GM18507 (cell line): ENCODE measurements around the gene ICOS.
A peak's percentile ranks its signal among the peaks of the same experiment; 100 is the strongest.
"Not testable (repeated sequence)": the region's sequence is repeated elsewhere in the genome, so short reads cannot be mapped to it uniquely, and the experiment has no call there.

Experiments used
- DNase-seq: peaks from one replicate; pipeline ENCODE4 v3.0.0; 2011; ENCODE audit warnings: low read depth; ENCODE audit not compliant: insufficient read length; ENCODE audit errors: extremely low spot score
- FAIRE-seq: peaks from 2 replicates; lab custom pipeline; 2011; peaks lifted over from hg19 to GRCh38; lab: Jason Lieb, UNC

Gene ICOS

DNA sequence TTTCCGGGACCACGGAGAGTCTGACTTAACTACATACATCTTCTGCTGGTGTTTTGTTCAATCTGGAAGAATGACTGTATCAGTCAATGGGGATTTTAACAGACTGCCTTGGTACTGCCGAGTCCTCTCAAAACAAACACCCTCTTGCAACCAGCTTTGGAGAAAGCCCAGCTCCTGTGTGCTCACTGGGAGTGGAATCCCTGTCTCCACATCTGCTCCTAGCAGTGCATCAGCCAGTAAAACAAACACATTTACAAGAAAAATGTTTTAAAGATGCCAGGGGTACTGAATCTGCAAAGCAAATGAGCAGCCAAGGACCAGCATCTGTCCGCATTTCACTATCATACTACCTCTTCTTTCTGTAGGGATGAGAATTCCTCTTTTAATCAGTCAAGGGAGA lies 23.1 kb downstream of the ICOS start:
- DNase-seq: no peak
- FAIRE-seq: no peak

DNA sequence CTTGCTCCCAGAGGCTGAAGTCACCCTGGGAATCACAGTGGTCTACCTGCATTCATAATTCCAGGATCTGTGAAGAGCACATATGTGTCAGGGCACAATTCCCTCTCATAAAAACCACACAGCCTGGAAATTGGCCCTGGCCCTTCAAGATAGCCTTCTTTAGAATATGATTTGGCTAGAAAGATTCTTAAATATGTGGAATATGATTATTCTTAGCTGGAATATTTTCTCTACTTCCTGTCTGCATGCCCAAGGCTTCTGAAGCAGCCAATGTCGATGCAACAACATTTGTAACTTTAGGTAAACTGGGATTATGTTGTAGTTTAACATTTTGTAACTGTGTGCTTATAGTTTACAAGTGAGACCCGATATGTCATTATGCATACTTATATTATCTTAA lies 24.2 kb downstream of the ICOS start:
- DNase-seq (no peak), FAIRE-seq (no peak)

- not testable (repeated sequence) for DNase-seq, FAIRE-seq
These were observed 28.6 kb downstream of the ICOS start for GRCh38 chr2:203965190-203965589.

DNA sequence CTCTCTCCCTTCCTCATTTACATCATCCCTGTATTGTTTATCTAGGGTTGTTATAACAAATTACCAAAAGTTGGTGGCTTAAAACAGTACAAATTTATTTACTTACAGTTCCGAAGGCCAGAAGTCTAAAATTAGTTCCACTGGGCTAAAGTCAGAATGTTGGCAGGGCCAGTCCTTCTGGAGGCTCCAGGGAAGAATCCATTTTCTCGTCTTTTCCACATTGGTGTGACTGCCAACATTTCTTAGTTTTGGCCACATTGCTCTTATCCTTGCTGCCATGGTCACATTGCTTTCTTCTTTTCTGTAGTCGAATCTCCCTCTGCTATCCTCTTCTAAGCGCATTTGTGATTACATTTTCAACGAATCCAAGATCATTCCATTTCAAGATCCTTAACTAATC lies 34.7 kb downstream of the ICOS start:
- FAIRE-seq (no peak), DNase-seq (no peak)

DNA sequence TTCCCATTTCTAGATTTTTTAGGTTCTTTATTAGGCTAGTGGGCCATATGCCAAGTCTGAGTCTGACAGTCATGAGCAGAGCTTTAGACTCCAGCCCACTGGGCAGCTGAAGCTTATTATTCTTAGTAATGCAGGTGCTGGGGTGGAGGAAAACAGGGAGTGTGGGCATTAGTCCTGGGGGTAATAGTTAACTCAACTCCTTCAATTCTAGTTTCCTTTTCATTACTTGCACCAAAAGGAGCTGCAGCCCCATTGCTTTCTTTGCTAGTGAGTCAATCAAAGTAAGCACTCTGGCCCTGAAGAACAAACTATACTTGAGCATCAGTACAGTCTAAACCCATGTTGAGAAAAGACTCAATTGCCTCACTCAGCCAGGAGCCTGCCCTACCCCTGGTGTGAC lies 35.5 kb downstream of the ICOS start:
- FAIRE-seq (peak; percentile 71), DNase-seq (no peak)

GRCh38 chr2:203973000-203973399 lies 36.4 kb downstream of the ICOS start:
- peak; percentile 57 for FAIRE-seq
- DNase-seq: no peak

DNA sequence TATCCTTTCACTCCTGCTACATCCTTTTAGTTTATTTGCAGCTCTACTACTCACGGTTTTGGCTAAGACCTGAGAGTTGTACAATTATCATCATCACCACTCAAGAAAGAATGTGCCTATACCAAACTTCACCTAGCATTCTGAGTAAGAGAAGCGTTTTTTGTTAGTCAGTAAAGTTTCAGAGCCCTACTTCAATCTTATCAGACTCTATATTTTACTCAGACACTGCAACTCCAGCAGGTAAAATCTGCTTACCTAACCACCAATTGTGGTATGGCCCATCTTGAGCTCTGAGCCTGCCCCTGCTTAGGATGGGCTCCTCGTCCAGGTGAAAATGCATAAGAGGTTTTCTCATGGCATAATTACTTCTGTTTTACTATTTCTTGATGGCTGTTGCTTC lies 37.1 kb downstream of the ICOS start:
- FAIRE-seq (no peak), DNase-seq (no peak)

GRCh38 chr2:203975912-203976311 lies 39.3 kb downstream of the ICOS start:
- no peak for FAIRE-seq
- DNase-seq: no peak

DNA sequence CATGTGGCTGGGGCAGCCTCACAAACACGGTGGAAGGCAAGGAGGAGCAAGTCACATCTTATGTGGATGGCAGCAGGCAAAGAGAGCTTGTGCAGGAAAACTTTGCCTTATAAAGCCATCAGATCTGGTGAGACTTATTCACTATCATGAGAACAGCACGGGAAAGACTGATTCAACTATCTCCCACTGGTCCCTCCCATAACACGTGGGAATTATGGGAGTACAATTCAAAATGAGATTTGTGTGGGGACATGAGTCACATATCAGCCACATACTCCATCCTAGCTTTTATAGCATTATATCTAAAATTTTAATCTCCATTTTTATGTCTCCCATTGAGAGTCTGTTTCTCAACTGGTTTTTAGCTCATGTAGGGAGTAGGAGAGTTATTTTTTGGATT lies 45.7 kb downstream of the ICOS start:
- FAIRE-seq: no peak

GRCh38 chr2:203983064-203983715 lies 46.6 kb downstream of the ICOS start:
- FAIRE-seq: no peak
- no peak for DNase-seq

More for the DNA sequence above, 45.7 kb downstream of the ICOS start:
- no peak for DNase-seq

DNA sequence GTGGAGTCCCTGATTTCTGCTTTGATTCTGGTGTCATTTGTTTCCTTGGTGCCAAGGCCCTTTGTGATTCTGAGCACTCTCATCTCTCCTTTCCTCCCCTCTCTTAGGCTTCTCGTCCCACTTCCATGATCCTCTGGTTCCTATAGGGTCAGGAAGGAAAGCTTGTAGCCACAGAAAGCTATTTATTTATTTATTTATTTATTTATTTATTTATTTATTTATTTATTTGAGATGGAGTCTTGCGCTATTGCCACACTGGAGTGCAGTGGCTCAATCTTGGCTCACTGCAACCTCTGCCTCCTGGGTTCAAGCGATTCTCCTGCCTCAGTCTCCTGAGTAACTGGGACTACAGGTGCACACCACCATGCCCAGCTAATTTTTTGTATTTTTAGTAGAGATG lies 49.4 kb downstream of the ICOS start:
- DNase-seq, FAIRE-seq: not testable (repeated sequence)

DNA sequence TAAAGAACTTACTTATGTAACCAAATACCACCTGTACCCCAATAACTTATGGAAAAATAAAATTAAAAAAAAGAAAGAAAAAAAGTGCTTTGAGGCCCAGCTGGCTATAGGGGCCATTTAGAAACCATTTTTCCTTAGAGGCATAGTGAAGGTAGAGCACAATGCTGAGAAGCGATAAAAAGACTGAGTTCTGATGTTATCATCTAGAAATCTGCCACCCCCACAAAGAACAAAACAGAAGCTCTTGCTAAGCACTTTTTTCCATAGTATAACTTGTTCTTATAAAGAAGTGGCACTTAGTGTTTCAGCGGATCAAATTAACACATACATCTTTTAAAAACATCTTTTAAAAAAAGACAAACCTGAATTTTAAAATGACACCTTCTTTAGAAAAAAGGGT lies 51.4 kb downstream of the ICOS start:
- DNase-seq (no peak), FAIRE-seq (no peak)

DNA sequence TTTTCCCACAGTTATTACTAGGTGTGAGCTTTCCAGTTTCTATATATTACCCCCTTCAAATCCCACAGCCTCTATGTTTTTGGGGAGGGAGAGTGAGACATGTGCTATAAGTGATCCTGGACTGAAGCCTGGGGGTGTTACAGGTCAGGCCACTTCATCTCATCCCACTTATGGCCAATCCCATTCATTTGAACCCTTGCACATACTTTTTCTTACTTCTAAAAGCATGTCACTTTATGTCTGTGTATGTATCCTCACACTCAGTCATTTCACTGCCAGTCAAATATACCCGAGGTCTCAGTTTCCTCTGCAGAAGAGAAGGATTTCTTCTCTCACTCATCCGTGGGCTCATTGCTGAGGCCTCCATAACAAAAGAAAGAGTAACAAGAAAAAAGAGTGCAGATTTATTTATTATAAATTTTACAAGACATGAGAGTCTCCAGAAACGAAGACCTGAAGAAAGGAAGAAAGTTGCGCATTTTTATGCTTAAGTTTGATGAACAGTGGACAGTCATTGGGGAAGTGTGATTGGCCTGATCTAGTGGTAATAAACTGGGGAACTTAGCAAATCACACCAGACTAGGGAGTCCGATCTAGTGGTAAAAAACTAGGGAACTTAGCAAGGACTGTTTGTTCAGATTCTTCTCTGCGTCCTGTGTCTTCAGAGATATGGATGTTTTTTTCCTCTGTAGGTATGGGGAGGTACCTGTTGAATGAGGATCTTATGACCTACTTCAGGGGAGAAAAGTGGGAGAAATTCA lies 52.1 kb downstream of the ICOS start:
- FAIRE-seq (no peak), DNase-seq (no peak)

DNA sequence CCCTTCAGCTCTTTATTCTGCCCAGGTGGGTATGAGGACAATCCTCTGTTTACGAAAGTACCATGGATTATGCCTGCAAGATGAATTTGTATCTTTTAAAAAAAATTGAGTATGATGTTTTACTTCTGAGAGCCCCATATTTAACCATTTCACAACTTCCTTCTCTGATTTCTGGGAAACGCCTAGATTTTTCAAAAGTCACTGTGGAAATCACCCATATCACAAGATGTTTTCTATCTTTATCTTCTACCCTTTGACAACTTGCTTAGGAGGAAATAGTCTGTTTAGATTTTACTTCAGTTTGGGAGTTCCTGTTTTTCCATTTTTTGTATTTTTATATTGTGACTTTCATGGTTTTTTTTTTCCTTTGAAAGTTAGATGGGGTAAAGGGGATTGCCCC lies 53.0 kb downstream of the ICOS start:
- no peak for DNase-seq
- no peak for FAIRE-seq

GRCh38 chr2:203992509-203992908 lies 55.9 kb downstream of the ICOS start:
- no peak for FAIRE-seq

DNA sequence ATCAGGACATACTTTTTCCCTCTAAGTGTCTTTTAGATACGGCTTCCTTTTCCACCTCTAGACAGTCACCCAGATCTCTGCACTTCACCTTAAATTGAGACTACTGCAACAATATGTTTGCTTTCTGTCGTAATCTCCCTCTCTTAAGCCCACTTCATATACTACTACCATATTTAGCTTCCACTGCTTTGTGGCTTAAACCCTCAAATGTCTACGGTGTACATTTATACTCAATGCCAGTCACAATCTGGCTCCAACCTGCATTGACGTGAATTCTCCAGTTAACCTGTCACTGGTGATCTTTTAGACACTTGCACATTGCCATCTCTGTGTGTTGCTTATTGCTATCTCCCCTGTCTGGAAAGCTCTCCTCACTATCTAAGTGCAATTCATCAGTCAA lies 56.4 kb downstream of the ICOS start:
- no peak for DNase-seq

More at GRCh38 chr2:203992509-203992908, 55.9 kb downstream of the ICOS start:
- DNase-seq: no peak

GRCh38 chr2:203993560-203993959 lies 57.0 kb downstream of the ICOS start:
- FAIRE-seq: no peak
- DNase-seq: no peak

More for the DNA sequence above, 56.4 kb downstream of the ICOS start:
- no peak for FAIRE-seq

DNA sequence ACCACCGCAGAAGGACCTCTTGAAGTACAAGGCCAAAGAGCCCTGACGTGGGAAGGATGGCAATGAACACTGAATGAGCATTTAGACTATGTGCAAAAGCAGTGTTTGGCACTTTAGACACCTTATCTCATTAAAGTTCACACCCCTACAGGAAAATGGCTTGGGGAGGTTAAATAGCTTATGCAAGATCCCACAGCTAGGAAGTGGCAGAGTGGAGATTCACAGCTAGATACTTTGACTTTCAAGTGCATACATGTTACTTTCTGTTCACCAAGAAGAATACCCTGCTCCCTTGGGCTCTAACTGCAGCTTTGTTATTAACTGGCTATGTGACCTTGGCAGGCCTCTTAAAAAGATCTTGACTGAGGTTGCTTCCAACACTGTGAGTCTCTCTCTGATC lies 58.2 kb downstream of the ICOS start:
- DNase-seq (no peak), FAIRE-seq (peak; percentile 66)

DNA sequence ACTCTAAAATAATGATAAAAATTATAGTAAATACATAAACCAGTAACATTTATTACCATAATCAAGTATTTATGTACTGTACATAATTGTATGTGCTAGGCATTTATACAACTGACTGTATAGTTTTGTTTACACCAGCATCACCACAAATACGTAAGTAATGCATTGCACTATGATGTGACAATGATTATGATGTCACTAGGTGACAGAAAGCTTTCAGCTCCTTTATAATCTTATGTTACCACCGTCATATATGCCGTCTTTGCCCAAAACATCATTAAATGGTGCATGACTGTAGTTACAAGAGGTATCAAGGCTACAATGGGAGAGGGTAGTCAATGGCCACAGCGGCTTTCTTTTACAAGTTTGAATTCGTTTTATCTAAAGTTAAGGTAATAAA lies 60.1 kb downstream of the ICOS start:
- DNase-seq (no peak), FAIRE-seq (no peak)

GRCh38 chr2:203997481-203997880 lies 60.9 kb downstream of the ICOS start:
- FAIRE-seq (no peak), DNase-seq (no peak)
